Neural progenitor cell (in vitro differentiated cells): Measurements from ENCODE around the gene AHRR.

Experiments used
- CTCF ChIP-seq: fragments of 200-600 bp; sonication (generic); IDR thresholded peaks from 2 replicates; pipeline ENCODE4 v1.5.1; 2017; ENCODE audit warnings: antibody characterized with exemption, mild to moderate bottlenecking
- EZH2 ChIP-seq: fragments of 200-600 bp; sonication (generic); IDR thresholded peaks from 2 replicates; pipeline ENCODE4 v1.6.1; 2017; ENCODE audit warnings: antibody characterized with exemption, mild to moderate bottlenecking, moderate library complexity

- TF ChIP-seq CTCF, result no peak
- TF ChIP-seq EZH2, result no peak
Observed at GRCh38 chr5:462051-462481, 140.6 kb downstream of the AHRR start.
